Glomerular visceral epithelial cell (primary cell): ENCODE measurements around the gene HADHB.
"Not testable (repeated sequence)": the region's sequence is repeated elsewhere in the genome, so short reads cannot be mapped to it uniquely, and the experiment has no call there.

ENCODE experiments used
- DNase-seq: peaks from one replicate; pipeline ENCODE4 v3.0.0-alpha.2; 2016; ENCODE audit errors: extremely low spot score

The HADHB gene

DNA sequence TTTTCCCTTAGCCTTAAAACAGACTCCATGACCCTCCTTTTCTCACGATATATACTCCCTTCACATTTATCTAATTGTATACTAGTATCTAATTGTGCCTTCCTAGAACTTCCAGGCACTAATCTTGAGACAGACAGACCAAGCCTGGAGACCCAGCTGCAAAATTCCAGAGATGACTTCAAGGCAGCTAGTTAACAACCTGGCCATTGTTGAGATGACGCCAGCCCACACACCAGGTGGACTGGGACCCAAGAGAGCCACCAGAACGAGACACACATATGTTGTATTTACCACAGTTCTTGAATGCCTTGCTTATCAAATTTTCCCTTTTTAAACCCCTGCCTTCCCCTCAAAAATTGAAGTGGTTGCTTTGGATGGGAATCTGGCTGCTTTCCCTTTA is 52.3 kb downstream of the HADHB start:
- no peak for DNase-seq

DNA sequence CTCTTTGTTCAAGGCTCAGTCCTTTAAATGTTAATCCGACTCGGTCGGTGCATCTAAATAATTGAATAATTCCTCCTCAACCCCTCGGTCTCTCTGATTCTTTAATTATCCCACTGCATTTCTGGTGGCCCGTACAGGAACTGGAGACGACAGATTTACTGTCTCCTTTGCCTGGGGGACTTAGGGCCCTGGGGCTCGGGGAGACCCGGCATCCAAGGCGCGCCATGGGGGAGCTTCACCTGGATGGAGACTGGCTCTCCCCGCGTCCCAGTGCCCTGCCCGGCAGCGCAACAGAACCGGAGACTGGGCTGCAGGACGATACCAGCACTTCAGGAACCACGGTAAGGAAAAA is 53.5 kb downstream of the HADHB start:
- DNase-seq, result no peak

DNA sequence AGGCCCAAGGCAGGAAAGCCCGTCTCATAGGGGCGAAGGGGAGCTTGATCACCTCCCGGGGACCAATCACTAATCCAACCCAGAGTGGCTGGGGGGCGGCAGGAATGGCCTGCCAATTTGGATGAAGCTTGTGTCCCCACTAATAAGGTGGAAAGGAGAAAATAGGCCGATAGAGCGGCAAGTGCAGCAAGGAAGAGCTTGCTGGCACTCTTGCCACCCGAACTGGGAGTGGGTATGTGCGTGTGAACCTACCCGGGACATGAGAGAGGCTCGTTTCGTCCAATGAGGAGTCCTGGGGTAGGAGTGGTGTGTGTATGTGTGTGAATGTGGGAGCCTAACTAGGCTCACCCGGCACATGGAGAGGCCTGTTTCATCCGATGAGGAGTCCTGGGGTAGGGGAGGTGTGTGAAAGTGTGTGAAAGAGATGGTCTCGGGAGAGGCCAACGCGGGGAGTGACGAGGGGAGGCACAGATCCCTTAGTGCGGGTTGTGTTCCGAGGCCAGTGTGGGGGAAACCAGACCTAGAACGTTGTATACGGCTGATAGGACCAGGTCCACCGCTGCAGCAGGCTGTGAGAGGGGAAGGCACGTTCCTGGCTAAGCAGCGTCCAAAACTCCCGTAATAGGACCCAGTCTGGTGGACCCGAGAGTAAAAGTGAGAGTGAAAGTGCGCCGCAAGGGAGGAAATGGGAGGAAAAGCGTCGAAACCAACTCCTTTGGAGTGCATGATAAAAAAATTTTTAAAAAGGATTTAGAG is 54.1 kb downstream of the HADHB start:
- DNase-seq, result peak; percentile 17

DNA sequence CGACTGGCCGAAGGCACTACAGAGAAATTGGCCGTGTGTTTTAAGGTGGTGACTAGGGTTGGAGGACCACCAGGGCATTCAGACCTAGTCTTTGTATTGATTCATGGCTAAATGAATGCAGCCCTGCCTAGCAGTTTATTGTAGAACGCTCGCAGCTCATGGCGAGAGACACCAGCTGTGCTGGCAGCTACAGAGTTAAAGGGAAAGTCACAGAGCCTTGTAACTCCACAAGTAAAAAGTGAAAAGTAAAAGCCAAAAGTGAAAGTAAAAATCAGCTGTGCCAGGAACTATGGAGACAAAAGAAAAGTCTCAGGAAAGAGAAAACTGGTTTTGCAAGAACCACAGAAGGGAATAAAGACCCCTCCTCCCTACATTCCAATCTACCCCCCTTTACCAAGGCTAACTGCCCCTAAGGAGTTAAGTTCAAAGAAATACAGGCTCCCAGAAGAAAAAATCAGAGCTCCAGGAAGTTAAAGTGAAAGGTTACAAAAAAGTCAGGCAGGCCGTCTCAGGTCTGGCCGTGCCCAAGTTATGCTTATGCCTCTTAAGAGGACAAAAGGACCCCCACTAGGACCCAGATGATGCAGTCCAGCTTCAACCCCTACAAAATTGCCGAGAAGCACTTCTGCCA is 54.8 kb downstream of the HADHB start:
- DNase-seq, result peak; percentile 60

DNA sequence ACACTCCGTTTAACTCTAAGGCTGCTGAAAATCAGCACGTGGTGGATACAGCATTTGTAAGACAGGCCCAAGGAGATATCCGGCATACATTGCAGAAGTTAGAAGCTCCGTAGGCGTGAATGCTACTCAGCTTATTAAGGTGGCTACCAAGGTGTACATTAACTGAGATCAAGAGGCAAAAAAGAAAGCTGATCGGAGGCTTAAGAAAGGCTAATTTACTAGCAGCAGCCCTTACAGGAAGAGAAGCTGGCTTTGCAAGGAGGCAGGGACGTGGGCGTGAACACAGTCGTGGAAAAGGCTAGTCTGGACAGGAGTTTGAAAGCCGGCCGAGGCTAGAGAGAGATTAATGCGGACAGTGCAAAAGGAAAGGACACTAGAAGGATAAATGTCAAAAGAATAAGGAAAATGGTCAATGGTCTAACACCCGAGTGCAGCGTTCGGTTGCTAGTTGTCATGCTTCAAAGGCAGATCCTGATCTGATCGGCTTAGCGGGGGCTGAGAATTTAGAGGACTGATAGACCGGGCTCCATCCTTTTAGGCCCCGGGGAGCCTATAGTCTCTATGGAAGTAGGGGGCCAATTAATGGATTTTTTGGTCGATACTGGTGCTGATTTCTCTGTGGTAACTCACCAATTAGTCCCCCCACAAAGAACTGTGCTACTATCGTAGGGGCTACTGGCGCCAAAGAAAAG is 55.6 kb downstream of the HADHB start:
- peak; percentile 20 for DNase-seq

DNA sequence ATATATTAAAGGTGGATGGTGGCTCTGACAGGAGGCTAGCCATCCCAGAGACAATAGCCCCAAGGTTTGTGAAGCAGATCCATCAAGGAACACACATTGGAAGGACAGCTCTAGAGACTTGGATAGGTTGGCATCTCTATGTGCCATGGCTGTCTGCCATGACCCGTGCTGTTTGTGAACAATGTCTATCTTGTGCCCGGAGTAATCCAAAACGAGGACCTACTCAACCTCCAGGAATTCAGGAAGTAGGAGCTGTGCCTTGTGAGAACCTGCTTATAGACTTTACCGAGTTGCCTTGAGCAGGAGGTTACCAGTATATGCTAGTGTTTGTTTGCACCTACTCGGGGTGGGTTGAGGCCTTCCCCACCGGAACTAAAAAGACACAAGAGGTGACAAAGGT is 58.1 kb downstream of the HADHB start:
- no peak for DNase-seq

DNA sequence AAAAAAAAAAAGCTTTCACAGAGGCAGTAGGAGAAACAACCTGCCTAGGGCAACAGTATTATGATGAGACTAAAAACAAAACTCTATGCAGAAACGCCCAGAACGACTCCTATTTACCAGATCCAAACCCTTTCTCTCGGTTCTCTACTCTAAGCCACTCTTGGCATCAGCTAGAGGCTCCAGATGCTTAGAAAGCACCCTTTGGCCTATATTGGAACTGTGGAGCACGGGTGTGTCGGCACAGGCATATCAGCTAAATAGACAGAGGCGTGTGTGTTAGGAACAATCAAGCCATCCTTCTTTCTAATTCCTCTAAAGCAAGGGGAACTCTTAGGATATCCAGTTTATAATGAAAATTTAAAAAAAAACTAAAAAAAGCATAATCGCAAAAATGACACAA is 60.4 kb downstream of the HADHB start:
- not testable (repeated sequence) for DNase-seq

DNA sequence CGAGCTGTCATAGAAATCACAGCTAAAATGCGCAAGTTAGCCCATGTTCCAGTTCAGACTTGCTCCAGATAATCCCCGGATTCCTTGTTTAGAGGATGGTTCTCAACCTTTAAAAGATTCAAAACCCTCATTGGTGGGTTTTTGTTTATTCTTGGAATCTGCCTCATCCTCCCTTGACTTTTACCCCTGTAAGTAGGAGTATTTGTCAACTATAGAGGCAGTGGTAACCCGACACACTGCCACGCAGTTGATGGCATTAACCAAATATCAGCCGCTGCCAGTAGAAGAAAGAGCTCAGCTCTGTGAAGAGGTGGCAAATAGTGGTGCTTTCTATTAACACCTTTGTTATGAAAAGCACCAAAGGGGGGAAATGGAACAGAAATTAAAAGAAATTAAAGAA is 60.8 kb downstream of the HADHB start:
- no peak for DNase-seq

DNA sequence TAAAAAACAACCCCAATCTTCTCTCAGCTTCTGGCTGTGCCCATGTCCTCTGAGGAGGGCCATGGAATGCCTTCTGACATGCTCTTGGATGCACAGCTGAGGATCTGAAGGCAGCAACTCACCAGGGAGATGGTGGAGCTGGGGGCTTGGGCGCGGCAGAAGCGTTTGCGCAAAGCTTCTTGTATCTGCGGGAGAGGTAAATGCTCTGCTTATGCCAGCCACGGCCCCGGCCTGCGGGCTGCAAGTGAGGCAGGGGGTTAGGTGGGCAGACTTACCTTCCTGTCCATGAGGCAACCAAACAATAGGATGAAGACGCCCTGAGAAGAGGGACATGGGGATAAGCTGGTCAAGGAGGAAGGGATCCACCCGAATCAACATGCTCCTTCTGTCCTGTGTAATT is 65.2 kb downstream of the HADHB start:
- no peak for DNase-seq

DNA sequence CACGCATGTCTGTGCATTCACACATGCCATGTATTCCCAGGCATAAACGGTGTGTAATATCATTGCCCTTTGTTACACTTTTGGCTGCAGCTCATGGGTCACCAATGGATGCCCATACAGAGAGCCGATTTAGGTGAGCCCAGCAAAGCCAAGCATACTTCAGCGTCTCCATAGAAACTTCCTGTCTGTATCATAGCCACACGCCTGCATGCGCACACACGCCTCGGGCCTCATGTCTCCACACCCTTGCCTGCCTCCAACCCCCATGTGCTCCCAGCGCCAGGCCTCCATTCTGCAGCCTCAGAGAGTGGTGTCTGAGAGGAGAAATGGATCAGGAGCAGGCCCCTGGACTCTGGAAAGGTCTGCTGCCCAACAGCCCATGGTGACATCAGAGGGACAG is 67.7 kb downstream of the HADHB start:
- no peak for DNase-seq

DNA sequence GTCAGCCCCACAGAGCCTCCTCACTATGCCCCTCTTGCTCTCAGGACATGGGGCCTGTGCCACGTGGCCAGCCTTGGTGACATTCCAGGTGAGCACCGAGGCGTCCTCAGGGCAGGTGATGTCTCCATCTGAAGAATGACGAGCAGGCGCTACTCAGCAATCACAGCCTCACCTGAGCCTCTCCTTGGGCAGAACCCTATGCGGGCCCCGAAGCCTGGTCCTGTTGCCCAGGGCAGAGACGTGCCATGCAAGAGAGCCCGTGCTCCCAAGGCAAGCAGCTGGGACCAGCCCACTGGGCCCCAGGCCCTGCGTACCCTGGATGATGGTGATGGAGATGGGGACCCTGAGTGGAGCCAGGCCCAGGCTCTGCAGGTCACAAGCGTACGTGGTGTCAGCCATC is 68.7 kb downstream of the HADHB start:
- DNase-seq, result no peak

DNA sequence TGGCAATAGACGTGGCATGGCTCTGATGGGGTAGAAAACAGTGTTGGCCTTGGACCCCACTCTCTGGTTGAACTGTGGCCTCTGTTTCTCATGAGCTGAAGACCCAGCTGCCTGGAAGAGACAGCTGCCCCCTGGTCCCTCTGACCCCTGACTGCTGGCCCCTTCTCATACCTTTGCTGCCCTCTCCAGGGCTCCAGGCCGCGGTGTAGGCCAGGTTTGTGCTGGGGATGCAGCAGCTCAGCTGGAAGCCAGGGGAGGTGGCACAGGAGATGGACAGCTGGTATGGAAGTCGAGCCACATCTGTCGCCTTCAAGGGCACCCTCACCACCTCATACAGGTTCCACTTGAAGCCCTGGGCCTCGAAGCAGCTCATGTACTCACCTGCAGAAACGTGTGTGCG is 69.5 kb downstream of the HADHB start:
- DNase-seq, result no peak

DNA sequence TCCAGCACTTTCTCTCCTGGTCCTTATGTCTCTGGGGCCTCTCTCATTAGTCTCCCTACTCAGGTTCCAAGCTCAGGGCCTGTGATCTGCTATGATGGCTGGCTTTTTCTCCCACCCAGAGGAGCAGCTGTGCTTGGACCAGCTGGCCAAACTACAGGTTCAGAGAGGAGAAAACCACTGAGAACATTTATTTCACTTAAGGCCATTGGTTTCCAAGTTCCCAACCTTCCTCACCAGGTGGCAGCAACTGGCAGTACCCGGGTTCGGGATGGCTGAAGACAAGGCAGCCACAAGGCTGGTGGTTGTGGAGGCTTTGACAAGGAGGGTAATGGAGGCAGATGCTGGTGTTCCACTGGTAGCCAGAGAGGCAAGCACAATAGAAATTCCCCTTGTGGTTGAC is 71.3 kb downstream of the HADHB start:
- DNase-seq, result peak; percentile 16

DNA sequence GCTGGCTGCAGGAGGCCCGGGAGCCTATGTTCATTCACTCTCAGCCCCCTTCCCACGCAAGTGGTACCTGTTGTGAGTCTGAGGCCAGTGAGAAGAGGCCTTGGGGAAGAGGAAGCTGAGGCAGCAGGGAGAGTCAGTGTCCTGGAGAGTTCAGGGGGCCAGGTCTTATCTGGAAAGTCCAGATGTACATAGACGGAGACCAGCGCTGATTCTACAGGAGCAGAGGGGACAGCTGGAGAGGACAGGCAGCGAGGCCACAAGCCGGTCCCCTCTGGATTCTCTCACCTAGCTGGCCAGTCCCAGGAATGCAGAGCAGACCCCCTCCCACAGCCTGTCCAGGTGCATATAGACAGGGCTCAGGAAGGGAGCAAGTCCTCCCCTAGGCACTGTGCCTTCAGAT is 72.1 kb downstream of the HADHB start:
- DNase-seq, result no peak

DNA sequence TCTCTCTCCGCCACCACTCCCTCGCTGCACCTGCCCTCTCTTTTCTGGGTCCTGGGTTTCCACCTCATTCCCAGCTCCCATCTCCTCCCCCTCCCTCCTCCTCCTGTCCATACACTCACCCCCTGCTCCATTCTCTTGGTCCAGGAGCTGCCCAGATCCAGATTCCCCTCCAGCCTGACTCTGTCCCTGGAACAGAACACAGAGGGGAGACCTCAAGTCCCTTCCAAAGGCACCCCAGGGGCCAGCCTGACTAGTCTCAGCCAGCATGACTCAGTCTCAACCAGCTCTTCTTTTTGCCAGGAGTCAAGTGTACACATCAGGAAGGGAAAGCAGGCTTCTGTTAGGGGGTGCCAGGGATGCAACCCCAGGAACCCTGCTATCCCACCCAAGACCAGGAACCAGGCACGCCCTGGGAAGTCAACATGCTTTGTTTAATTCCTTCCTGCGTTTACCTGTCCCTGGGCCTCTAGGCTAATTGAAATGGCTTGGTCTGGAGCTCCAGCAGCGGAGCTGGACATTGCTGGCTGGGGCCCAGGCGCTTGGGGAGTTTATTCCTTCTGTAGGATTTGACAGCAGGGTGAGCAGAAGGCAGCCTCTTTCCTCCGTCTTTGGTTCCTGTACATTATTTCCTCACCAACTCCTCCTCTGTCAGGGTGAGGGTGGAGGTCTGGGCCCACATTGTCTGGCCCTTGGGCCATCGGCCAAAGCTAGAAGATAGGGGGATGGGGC is 72.8 kb downstream of the HADHB start:
- DNase-seq, result no peak

DNA sequence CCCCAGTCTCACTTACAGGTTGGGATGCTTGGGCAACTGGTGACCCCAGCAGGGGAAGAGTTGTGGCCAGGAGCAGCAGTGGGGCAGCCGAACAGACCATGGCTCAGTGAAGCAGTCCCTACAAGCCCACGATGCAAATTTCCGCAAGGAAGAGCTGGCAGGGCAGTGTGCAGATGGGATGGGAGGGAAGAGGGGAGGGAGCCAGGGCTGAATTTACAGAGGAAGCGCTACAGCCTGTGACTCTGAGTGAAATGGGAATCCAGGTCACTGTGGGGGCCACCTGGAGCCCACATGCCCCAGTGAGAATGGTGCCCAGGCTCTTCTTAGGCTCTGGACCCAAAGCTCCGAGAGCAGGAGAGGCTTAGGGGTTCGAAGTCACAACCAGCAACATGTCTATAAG is 74.2 kb downstream of the HADHB start:
- DNase-seq, result no peak

DNA sequence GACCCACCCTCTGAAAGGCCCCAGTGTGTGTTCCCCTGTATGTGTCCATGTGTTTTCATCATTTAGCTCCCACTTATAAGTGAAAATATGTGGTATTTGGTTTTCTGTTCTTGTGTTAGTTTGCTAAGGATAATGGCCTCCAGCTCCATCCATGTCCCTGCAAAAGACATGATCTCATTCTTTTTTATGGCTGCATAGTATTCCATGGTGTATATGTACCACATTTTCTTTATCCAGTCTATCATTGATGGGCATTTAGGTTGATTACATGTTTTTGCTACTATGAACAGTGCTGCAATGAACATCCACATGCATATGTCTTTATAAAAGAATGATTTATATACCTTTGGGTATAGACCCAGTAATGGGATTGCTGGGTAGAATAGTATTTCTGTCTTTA is 79.7 kb downstream of the HADHB start:
- DNase-seq, result not testable (repeated sequence)

DNA sequence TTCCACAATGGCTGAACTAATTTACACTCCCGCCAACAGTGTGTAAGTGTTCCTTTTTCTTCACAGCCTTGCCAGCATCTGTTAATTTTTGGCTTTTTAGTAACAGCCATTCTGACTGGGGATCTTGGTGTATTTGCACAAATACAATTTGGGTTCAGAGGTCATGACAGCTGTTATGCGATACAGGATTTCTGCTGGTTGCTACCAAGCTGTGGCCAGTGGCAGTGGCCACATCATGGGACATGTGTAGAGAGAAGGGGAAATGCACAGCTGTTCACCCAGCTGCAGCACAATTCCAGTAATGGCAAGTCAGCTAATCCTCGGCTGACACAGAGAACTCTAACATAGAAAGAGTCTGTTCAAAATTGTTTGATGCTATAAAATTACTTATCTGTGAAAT is 80.2 kb downstream of the HADHB start:
- DNase-seq, result no peak

DNA sequence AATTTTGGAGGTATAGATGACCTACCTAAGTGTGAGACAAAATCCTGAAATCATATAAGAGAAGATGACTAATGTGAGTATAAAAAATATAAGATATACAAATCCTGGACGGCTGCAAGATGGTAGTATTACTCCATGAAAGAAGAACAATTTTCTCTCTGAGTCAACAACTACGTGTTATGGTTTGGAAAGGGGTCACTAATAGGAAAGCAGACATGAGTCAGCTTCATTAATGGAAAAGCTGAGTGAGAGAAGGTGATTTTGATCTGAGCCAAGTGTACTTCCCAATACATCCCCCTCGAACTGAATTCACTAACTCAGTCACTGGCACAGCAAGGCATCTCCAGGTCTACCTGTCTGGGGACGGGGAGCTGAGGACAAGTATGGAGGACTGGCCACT is 81.1 kb downstream of the HADHB start:
- no peak for DNase-seq

DNA sequence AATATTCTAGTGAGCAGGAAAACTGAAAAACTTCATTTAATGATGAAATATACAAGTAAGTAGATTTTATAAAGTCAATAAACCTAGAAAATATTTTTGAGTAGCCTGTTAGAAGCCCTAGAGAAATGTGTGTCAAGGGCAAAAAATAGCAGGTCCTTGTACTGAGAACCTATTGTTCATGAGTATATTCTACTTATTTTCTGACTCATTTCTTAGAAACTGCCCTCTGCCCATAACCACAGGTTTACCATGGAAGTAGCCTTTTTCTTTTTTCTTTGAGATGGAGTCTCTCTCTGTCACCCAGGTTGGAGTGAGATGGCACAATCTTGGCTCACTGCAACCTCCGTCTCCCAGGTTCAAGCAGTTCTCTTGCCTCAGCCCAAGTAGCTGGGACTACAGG is 81.8 kb downstream of the HADHB start:
- no peak for DNase-seq

DNA sequence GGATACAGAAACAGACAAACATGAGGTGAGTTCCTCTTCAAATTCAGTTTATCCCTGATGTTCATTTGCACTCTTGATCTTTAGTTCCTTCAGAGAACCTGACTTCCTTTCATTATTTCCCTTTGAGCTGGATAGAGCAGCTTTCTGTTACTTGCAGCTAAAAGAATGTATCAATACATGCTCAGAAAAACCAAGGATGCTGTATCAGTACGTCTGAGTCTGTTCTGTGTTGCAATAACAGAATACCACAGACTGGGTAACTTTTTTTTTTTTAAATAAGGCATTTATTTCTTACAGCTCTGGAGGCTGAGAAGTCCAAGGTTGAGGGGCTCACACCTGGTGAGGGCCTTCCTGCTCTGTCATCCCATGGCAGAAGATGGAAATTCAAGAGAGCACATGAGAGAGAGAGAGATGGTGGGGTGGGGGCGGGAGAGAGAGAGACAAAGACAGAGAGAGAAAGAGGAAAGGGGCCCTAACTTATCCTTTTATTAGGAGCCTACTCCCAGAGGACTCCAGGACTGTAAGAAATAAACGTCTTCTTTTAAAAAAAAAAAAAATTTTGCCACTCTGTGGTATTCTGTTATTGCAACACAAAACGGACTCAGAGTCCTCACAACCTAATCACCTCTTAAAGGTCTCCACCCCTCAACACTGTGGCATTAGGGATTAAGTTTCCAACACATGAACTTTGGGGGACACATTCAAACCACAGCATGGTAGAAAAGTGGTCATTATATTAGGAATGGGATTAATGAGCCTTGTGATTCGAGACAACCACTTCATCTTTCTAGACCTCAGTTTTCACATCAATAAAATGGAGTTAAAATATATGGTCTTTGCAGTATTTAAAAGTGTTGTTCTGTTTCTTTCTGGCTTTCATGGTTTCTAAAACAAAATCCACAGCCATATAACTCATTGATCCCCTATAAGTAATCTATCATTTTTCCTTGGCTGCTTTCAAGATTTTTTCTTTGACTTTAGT is 82.8 kb downstream of the HADHB start:
- no peak for DNase-seq
